Right renal cortex interstitium (tissue), 3 donors: ENCODE measurements around the gene SLC25A25. TPM values are rescaled to one million over a fixed set of nuclear protein-coding genes. Genes with fewer than 3 reads are reported as not detected.
"Not testable (repeated sequence)": the region's sequence is repeated elsewhere in the genome, so short reads cannot be mapped to it uniquely, and the experiment has no call there.

Experiments used
- DNase-seq, 3 donors: peaks; one replicate each; pipeline ENCODE4 v3.0.0-alpha.2; 2013; ENCODE audit warnings: low read depth in 3 of 3, low spot score in 2 of 3
- polyA plus RNA-seq, 3 donors: library from polyadenylated mRNA; unstranded; fragments of 120-200 nt; gene quantifications; one replicate each; pipeline ENCODE4 v1.2.1, GENCODE V29; 2013; ENCODE audit not compliant: insufficient read length in 3 of 3

Gene SLC25A25
- polyA plus RNA-seq, 3 donors: 12.8 to 14.0 (median 13.4) TPM

DNA sequence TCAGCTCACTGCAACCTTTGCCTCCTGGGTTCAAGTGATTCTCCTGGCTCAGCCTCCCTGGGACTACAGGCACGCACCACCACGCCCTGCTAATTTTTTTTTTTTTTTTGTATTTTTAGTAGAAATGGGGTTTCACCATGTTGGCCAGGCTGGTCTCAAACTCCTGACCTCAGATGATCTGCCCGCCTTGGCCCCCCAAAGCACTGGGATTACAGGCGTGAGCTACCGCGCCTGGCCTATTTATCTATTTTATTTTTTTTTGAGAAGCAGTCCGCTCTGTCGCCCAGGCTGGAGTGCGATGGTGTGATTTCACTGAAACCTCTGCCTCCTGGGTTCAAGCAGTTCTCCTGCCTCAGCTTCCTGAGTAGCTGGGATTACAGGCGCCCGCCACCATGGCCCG lies 3.4 kb downstream of the SLC25A25 start:
- DNase-seq: not testable (repeated sequence)

DNA sequence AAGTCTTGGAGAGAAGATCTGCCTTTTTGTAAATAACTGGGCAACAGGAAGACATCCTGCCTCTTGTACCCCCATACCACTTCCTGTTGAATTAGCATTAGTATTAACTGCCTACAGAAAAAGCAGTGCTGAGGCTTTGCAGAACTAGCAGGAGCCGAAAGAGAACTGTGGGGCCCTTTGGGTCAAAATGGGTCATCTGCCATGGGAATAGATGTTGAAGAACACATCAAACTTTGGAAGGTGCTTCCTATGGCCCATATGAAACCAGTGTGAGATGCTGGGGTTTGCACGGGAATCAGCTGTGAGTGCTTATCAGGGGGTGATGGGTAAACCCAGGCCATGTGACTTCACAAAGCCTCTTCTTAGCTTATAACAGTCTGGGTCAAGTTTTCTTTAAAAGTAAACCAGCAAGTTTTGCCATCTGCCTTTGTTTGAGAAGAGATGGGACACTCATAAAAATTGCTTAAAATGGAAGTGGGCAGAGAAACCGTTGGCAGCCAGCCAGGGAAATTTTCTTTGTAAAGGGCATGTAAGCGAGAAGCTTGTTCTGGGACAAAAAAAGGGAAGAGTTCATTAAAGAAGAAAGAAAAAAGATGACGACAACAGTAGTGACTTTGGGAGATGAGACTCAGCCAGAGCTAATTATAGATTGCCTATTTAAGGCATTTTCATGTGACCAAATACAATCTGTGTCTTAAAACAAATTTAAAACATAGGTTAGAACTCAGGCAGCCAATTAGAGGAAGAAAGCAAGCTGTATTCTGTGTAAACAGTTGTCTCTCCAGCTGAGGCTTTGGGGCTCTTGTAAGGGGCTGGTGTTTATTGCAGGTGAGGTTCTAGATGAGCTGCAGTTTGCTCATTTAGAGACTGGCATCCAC lies 4.4 kb downstream of the SLC25A25 start:
- no peak for DNase-seq

DNA sequence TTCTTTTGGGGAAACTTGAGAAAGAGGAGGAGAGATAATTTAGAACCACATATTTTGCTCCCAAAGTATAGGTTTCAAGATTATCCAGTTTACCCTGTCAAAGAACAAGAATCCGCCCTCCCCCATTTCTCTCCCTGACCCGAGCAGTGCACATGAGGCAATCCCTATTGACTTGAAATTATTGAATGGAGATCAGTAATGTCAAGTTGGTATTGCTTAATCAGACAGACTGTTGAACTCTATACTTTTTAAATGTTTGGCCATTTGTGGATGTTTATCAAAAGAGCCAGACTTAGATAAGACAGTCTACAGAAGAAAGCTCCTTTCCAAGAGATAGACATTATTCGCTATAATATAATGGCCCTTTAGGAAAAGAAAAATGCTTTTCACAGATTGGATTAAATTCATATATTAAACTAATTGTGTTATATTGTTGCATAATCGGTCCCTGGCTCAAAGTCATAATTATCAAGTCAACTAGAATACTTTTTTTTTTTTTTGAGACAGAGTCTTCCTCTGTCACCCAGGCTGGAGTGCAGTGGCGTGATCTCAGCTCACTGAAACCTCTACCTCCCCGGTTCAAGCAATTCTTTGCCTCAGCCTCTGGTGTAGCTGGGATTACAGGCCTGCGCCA lies 5.3 kb downstream of the SLC25A25 start:
- DNase-seq: no peak

DNA sequence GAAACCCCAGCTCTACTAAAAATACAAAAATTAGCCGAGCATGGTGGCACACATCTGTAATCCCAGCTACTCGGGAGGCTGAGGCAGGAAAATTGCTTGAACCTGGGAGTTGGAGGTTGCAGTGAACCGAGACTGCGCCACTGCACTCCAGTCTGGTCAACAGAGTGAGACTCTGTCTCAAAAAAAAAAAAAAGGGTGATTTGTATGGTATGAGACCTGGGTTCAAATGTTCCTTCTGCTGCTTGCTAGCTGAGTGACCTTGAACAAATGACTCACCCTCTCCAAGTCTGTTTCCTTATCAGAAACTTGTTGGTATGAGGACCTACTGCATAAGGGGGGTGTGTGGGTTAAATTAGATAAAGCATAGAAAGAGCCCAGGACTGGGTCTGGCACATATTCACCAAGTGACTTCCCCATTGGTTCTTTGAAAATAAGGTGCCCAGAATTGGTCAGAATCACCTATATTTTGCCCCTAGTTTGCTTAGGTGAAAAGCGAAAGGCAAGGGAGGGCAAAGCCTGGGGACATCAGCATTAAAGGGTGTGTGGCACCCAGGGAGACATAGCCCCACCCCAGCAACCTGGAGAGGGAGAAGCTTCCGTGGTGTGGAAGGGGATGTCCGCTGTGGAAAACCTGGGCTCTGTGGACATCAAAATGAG lies 9.9 kb downstream of the SLC25A25 start:
- DNase-seq: no peak

DNA sequence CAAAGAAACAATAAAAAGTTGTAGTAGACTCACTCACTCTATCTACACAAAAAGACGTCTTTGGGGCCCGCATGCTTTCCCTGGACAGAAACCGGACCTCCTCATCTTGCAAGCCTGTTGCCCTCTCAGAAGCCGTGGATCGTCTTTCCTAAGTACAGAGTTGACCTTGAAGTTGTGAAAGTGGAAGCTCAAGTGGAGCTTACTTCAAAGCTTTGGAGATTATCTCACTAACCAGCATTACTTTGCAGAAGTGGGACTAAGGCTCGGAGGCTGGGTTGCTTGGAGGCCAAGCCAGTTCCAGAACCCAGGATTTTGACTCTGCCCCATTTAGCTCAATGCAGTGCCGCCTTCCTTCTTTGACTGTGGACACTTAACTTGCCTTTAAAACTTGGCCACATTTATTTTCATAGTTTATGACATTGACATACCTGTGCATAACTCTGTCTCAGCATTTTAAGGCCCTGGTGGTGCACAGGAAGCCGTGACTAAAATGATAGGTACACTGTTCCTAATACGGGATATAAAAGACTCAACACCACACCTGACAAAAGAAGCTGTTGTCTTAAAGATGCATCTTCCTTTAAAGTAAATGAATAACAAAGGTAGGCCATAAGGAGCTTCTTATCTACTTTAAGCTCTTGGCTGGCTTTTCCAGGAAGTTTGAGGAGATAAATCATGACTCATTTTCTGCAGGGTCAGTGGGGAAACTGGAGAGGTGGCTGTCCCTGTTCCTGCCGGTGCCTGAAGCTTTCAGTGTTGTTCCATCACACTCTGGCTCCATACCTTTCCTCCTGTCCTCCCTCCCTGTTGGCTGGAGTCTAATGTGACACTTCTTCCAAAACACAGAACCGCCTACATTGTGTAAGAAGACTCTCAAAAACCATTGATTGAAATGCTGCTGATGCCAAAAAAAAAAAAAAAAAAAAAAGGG lies 10.7 kb downstream of the SLC25A25 start:
- no peak for DNase-seq

DNA sequence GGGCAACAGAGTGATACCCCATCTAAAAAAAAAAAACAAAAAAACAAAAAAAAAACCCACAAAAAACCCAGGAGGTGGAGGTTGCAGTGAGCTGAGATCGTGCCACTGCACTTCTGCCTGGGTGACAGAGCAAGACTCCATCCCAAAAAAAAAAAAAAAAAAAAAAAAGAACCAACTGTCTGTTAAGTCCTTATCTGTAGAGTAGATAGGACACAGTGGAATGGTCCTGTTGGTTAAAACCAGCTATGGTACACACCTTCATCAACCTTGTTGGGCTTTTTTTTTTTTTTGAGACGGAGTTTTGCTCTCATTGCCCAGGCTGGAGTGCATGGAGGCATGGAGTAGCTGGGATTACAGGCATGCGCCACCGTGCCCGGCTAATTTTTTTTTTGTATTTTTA lies 12.2 kb downstream of the SLC25A25 start:
- DNase-seq: no peak

DNA sequence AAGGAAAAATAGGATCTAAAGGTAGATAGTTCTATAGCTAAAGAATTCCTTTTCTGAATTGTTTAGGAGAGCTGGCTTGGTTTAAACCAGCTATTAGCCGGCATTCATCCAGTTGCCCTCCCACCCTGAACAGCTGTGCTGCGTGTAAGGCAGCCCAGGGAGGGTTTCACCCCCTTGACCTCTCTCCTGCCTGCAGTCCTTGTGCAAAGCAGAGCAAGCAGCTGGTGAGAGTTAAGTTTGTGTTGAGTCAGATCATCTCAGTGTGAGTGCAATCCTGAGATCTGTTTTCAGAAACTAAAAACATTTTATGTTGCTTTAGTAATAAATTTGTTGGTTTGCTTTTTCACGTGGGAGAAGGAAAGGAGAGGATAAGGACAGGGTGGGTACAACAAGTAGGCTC lies 13.0 kb downstream of the SLC25A25 start:
- peak in 1 of 3 donors; percentile 78 for DNase-seq

DNA sequence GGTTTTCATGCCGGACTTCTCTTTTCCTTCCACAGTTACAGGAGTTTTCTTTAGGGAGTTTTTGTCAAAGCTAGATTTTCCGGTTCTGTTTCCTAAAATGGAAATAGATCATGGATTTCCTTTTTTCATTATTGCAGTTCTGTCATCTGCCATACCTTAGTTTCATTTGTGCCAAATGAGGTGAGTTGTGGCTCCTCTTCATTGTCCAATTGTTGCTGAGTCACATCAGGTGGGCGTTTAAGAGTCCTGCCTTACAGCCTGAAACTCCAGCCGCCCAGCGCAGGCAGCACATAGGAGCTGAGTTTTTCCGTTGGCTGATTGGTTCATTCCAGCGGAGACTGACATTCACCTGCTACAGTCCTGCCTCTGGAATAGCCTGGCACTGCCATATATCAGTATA lies 14.1 kb downstream of the SLC25A25 start:
- DNase-seq: no peak

DNA sequence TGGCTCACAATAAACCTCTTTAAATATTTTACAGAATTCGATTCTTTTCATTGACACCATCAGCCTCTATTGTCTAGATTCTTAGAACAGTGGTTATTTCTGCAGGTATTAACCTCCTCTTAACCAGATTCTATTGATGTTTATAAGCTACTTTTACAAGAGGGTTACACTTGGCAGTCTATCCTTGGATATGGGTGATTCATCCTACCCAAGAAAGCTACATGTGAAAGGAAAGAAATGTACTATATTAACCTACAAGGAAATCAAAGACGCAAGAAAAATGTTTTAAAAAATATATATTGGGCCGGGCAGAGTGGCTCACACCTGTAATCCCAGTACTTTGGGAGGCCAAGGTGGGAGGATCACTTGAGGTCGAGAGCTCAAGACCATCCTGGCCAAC lies 16.7 kb downstream of the SLC25A25 start:
- no peak for DNase-seq

DNA sequence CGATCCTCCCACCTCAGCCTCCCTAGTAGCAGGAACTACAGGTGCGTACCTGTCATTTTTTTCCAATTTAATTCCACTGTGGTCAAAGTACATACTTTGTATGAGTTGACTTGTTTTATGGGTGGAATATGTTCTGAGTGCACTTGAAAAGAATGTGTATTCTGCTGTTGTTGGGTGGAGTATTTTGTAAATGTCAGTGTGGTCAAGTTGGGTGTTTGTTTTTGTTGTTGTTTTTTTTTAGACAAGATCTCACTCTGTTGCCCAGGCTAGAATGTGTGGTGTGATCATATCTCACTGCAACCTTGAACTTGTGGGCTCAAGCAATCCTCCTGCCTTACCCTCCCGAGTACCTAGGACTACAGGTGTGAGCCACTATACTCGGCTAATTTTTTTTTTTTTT lies 17.9 kb downstream of the SLC25A25 start:
- no peak for DNase-seq

DNA sequence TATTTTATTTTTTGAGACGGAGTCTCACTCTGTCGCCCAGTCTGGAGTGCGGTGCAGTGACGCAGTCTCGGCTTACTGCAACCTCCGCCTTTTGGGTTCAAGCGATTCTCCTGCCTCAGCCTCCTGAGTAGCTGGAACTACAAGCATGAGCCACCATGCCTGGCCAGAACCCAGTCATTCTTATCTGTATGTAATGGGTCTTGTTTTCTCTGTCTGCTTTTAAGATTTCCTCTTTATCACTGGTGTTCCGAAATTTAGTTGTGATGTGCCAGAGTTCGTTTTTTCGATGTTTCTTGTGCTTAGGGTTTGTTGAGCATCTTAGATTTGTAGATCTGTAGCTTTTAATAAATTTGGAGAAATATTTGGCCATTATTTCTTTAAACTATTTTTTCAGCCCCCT lies 19.2 kb downstream of the SLC25A25 start:
- DNase-seq: no peak

DNA sequence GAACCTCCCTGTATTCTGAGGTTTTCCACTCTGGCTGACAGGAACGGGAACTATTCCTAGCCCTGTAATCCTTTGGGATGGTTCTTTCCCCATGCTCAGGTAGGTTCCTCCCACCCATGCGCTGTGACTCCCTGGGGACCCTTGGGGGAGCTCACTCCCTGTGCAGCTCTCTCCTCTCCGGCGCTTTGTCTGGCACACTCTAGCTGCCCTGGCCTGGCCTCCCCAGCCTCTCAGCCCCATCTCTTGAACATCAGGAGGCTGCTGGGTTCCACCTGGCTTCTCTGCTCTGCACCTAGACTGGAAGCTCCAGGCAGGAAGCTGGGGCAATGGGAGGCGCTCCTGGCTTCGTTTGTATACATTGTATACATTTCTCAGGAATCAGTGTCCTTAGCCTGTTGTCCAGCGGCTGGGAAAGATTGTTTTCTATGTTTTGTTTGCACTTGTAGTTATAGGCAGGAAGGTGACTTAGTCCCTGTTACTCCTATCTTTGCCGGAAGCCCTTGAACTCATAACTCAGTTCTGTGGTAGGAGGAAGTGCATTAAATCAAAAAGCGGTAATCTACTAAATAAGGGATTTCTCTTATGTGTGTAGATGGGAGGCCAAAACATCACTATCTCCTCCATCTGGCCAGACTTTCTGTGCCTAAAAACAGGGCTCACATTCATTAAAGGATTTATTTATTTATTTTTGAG lies 20.4 kb downstream of the SLC25A25 start:
- DNase-seq: no peak

DNA sequence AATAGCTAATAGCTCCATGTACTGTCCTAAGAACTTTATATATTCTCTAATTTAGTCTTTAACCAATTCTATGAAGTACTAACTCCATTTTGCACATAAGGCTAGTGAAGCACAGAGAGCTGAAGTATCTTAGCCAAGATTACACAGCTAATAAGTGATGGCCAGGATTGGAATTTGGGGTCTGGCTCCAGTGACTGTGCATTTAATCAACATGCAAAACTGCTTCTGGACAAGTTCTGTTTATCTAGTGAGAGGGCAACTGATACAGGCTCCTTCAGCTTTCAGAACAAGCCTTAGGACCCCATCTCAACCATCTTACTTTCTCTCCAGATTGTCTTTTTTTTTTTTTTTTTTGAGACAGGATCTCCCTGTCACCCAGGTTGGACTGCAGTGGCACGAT lies 21.3 kb downstream of the SLC25A25 start:
- DNase-seq: no peak

DNA sequence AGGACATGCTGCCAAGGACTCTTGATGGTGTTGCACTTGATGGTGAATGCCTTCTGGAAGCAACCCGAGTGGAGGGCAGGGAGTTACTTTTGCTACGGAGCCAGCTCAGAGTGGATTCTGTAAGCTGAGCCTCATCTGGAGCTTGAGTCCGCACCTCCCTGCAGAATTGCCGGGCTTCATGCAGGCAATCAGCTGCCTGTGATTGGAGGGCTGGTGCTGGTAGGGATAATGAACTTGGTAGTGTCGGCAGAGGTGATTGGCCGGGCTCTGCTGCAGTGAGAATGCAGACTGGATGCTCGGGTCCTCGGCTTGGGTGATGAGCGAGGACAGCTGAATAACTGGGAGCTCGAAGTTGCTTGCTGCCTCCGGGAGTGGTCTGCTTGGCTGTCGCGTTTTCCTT lies 23.1 kb downstream of the SLC25A25 start:
- DNase-seq: peak in 1 of 3 donors; percentile 80

DNA sequence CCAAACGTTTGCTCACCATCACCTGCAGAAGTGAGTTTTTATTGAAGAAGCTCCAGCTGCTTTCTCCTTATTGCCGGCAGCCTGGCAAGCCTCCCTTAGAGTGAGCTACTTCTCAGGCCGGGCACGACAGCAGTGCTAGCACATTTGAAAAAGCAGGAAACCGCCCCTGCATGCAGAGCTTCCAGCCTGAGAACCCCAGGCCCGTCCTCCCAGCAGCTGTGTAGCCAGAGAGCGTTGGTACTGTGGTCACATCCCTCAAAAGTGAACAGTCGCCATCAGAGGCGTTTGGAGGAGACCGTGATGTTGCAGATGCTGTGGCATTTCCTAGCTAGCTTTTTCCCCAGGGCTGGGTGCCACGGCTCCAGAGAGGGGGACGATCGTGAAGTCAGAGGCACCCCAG lies 23.5 kb downstream of the SLC25A25 start:
- no peak for DNase-seq

DNA sequence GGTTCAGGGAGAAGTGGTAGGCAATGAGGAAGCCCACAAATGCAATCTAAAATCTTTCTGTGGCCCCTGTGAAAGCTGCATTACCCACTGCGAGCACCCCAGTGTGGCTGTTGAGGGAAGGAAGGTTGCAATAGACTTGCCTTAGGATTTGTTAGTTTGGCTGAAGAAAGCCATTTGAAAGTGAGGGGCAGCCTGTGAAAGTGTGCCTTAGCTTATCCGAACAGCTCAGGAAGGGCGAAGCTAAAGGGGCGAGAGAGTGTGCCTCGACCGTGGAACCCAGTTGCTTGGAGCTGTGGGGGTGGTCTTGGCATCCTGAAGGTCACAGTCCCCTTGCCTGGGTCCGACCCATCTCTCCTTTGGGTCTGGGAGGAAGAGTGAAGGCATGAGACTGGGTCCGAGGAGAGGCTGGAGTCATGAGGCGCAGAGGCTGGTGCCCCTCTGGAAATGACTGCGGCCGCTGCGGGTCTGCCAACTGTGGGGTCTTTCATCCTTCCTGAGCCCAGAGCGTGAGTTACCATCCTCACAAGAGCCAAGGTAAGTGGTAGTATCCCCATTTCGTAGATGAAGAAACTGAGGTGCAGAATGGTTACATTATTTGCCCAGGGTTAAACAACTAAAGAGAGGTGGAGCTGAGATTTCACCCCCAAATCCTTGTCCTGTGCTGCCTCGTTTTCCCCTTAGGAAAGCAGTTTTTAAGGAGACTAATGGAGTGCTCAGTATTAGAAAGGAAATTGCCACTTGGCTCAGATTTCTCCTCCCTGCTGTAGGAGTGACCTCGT lies 24.4 kb downstream of the SLC25A25 start:
- no peak for DNase-seq

DNA sequence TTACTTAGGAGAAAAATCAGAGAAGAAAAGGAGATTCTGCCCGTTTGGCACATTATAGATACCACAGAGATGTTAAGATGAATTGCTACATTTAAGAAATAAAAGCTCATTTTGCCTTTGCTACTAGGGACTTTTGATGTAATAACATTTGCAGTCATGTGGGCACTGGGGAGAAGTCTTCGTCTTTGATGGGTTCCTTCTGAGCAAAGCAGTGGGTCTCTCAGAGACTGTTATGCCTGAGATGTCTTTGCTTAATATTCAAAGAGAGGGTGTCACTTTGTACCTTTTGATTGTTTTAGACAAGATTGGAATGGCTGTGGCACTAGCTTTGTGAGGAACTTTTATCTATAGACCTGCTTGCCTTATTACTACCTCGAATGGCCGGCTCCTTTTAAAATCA lies 25.0 kb downstream of the SLC25A25 start:
- no peak for DNase-seq

DNA sequence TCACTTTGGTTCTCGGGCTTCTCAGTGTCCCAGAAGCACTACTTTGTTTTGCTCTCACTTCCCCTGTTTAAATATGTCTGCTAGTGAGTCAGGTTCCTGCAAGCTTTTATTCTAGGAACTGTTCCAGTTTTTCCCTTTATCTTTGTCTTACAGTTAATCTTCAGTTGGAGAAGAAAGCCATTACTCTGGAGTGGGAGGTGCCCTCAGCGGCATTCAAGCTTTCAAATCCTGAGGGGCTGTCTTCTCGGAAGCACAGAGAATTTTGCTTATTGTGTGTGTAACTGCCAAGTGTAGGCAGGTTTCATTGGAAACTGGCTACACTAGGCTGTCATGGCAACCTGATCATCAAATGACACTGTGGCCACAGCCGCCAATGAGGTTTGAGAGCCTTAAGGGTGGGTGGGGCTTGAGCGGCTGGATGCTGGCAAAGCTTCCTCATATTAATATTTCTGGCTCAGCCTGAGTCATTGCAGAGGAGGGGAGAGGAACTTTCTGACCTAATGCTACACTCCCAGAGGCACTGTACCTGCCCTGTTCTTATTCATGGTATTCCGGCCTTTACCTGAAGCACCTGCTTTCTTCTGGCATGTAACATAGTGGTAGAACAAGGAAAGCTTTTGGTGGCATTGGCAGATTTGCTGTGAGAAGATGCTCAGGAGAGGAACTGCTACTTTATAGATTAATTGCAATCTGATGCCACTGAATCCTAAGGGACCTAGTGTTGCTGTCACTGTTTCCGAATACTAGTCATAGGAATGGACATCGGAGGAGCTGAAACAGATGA lies 26.3 kb downstream of the SLC25A25 start:
- DNase-seq: peak in 2 of 3 donors; percentile 80 to 89
